ENCODE measurements around the gene TMEM250.

TMEM250 gene

GRCh38 chr9:136131629-136132511 is 13.2 kb upstream of the TMEM250 start:
- Histone ChIP-seq H3K9ac (ENCODE audit: low read depth, low read length) (no peak overlapping the region), H3K36me3 (ENCODE audit: insufficient read depth, low read length) (no peaks in the 10 kb centered on the region), H3K9me3 (ENCODE audit: control insufficient read depth, insufficient read depth, low read length) (no peaks in the 10 kb centered on the region), H3K4me1 (ENCODE audit: insufficient read depth, low read length) (no peaks in the 10 kb centered on the region; the same call in 1 of the 2 replicates)

- no peak overlapping the region for H3K9ac ChIP-seq (ENCODE audit: low read depth, low read length)
- H3K4me1 ChIP-seq (ENCODE audit: insufficient read depth, low read length): no peaks in the 10 kb centered on the region; the same call in 1 of the 2 replicates
- H3K9me3 ChIP-seq (ENCODE audit: control insufficient read depth, insufficient read depth, low read length): no peaks in the 10 kb centered on the region
- H3K36me3 ChIP-seq (ENCODE audit: insufficient read depth, low read length): no peaks in the 10 kb centered on the region
Measured at GRCh38 chr9:136129176-136129575, 10.5 kb upstream of the TMEM250 start.

GRCh38 chr9:136128436-136128835 is 9.8 kb upstream of the TMEM250 start:
- Histone ChIP-seq H3K9ac (ENCODE audit: low read depth, low read length) (no peak overlapping the region), H3K4me1 (ENCODE audit: insufficient read depth, low read length) (no peaks in the 10 kb centered on the region; the same call in 1 of the 2 replicates), H3K9me3 (ENCODE audit: control insufficient read depth, insufficient read depth, low read length) (no peaks in the 10 kb centered on the region), H3K36me3 (ENCODE audit: insufficient read depth, low read length) (no peaks in the 10 kb centered on the region)

GRCh38 chr9:136127313-136127712 is 8.6 kb upstream of the TMEM250 start:
- H3K4me1 ChIP-seq (ENCODE audit: insufficient read depth, low read length): no peaks in the 10 kb centered on the region; the same call in 1 of the 2 replicates
- H3K9me3 ChIP-seq (ENCODE audit: control insufficient read depth, insufficient read depth, low read length): no peaks in the 10 kb centered on the region
- H3K36me3 ChIP-seq (ENCODE audit: insufficient read depth, low read length): no peaks in the 10 kb centered on the region
- no peak overlapping the region for H3K9ac ChIP-seq (ENCODE audit: low read depth, low read length)

GRCh38 chr9:136124976-136125692 is 6.5 kb upstream of the TMEM250 start:
- Histone ChIP-seq H3K4me1 (ENCODE audit: insufficient read depth, low read length) (no peaks in the 10 kb centered on the region), H3K9ac (ENCODE audit: low read depth, low read length) (no peak overlapping the region), H3K36me3 (ENCODE audit: insufficient read depth, low read length) (no peaks in the 10 kb centered on the region), H3K9me3 (ENCODE audit: control insufficient read depth, insufficient read depth, low read length) (no peaks in the 10 kb centered on the region)

- no peak overlapping the region for H3K9ac ChIP-seq (ENCODE audit: low read depth, low read length)
- no peaks in the 10 kb centered on the region for H3K9me3 ChIP-seq (ENCODE audit: control insufficient read depth, insufficient read depth, low read length)
- H3K36me3 ChIP-seq (ENCODE audit: insufficient read depth, low read length): no peaks in the 10 kb centered on the region
- no peaks in the 10 kb centered on the region for H3K4me1 ChIP-seq (ENCODE audit: insufficient read depth, low read length)
Measured at GRCh38 chr9:136122425-136123383, 4.0 kb upstream of the TMEM250 start.

- Histone ChIP-seq H3K36me3 (ENCODE audit: insufficient read depth, low read length) (no peaks in the 10 kb centered on the region), H3K4me1 (ENCODE audit: insufficient read depth, low read length) (no peaks in the 10 kb centered on the region), H3K9ac (ENCODE audit: low read depth, low read length) (no peak overlapping the region), H3K9me3 (ENCODE audit: control insufficient read depth, insufficient read depth, low read length) (no peaks in the 10 kb centered on the region)
Measured at GRCh38 chr9:136121801-136122200, 3.1 kb upstream of the TMEM250 start.

- Histone ChIP-seq H3K36me3 (ENCODE audit: insufficient read depth, low read length) (no peaks in the 10 kb centered on the region), H3K4me1 (ENCODE audit: insufficient read depth, low read length) (no peaks in the 10 kb centered on the region), H3K9ac (ENCODE audit: low read depth, low read length) (no peak overlapping the region), H3K9me3 (ENCODE audit: control insufficient read depth, insufficient read depth, low read length) (no peaks in the 10 kb centered on the region)
Measured at GRCh38 chr9:136120438-136120844, 1.8 kb upstream of the TMEM250 start.

GRCh38 chr9:136119883-136120393 is 1.3 kb upstream of the TMEM250 start:
- Histone ChIP-seq H3K9me3 (ENCODE audit: control insufficient read depth, insufficient read depth, low read length) (no peaks in the 10 kb centered on the region), H3K9ac (ENCODE audit: low read depth, low read length) (peak overlapping the region; percentile 88), H3K4me1 (ENCODE audit: insufficient read depth, low read length) (no peaks in the 10 kb centered on the region), H3K36me3 (ENCODE audit: insufficient read depth, low read length) (no peaks in the 10 kb centered on the region)

GRCh38 chr9:136119061-136119882 is 597 bp upstream of the TMEM250 start:
- no peaks in the 10 kb centered on the region; the same call in 1 of the 2 replicates for H3K4me1 ChIP-seq (ENCODE audit: insufficient read depth, low read length)

GRCh38 chr9:136117916-136118319 is 757 bp downstream of the TMEM250 start:
- no peaks in the 10 kb centered on the region for H3K36me3 ChIP-seq (ENCODE audit: insufficient read depth, low read length)
- peak overlapping the region; percentile 88 for H3K9ac ChIP-seq (ENCODE audit: low read depth, low read length)
- H3K9me3 ChIP-seq (ENCODE audit: control insufficient read depth, insufficient read depth, low read length): no peaks in the 10 kb centered on the region
- H3K4me1 ChIP-seq (ENCODE audit: insufficient read depth, low read length): no peaks in the 10 kb centered on the region; the same call in 1 of the 2 replicates

More at GRCh38 chr9:136119061-136119882, 597 bp upstream of the TMEM250 start:
- Histone ChIP-seq H3K9me3 (ENCODE audit: control insufficient read depth, insufficient read depth, low read length) (no peaks in the 10 kb centered on the region), H3K9ac (ENCODE audit: low read depth, low read length) (peak overlapping the region; percentile 88), H3K36me3 (ENCODE audit: insufficient read depth, low read length) (no peaks in the 10 kb centered on the region)

- Histone ChIP-seq H3K9me3 (ENCODE audit: control insufficient read depth, insufficient read depth, low read length) (no peaks in the 10 kb centered on the region), H3K9ac (ENCODE audit: low read depth, low read length) (peak overlapping the region; percentile 88), H3K4me1 (ENCODE audit: insufficient read depth, low read length) (no peaks in the 10 kb centered on the region; the same call in 1 of the 2 replicates)
Measured at GRCh38 chr9:136117291-136117915, 1.3 kb downstream of the TMEM250 start.

More at GRCh38 chr9:136117291-136117915, 1.3 kb downstream of the TMEM250 start:
- H3K36me3 ChIP-seq (ENCODE audit: insufficient read depth, low read length): no peaks in the 10 kb centered on the region
